ENCODE data around the gene HDGFL2. TPM values are rescaled to one million over a fixed set of nuclear protein-coding genes. Genes with fewer than 3 reads are reported as not detected.
A peak's percentile ranks its signal among the peaks of the same experiment; 100 is the strongest.
"Not testable (repeated sequence)": the region's sequence is repeated elsewhere in the genome, so short reads cannot be mapped to it uniquely, and the experiment has no call there.

Gene HDGFL2
- total RNA-seq, 1 donor from 2014 or later: 75.6 TPM

GRCh38 chr19:4521170-4521887 is 49.2 kb downstream of the HDGFL2 start:
- no peak for DNase-seq (ENCODE audit: low spot score)
- Mint-ChIP-seq H3K9me3 (no peaks in the 10 kb centered on the region), H3K4me3 (ENCODE audit: low read depth) (no peak overlapping the region), H3K27me3 (ENCODE audit: low read depth) (no peaks in the 10 kb centered on the region), H3K36me3 (ENCODE audit: low read depth) (no peaks in the 10 kb centered on the region), H3K27ac (no peak overlapping the region), H3K4me1 (ENCODE audit: low read depth) (no peaks in the 10 kb centered on the region)
- intact Hi-C loops (cut with micrococcal nuclease): no loop called here

GRCh38 chr19:4521888-4522242 is 49.8 kb downstream of the HDGFL2 start:
- Mint-ChIP-seq H3K27me3 (ENCODE audit: low read depth) (no peaks in the 10 kb centered on the region), H3K4me1 (ENCODE audit: low read depth) (no peaks in the 10 kb centered on the region), H3K4me3 (ENCODE audit: low read depth) (no peak overlapping the region), H3K27ac (no peak overlapping the region), H3K36me3 (ENCODE audit: low read depth) (no peaks in the 10 kb centered on the region), H3K9me3 (no peaks in the 10 kb centered on the region)
- no peak for DNase-seq (ENCODE audit: low spot score)
- intact Hi-C loops (cut with micrococcal nuclease): no loop called here

- Mint-ChIP-seq H3K4me1 (ENCODE audit: low read depth) (no peaks in the 10 kb centered on the region), H3K36me3 (ENCODE audit: low read depth) (no peaks in the 10 kb centered on the region), H3K4me3 (ENCODE audit: low read depth) (no peak overlapping the region), H3K27me3 (ENCODE audit: low read depth) (no peaks in the 10 kb centered on the region), H3K27ac (no peak overlapping the region), H3K9me3 (no peaks in the 10 kb centered on the region)
- intact Hi-C loops (cut with micrococcal nuclease): no loop called here
- no peak for DNase-seq (ENCODE audit: low spot score)
Measured at GRCh38 chr19:4522291-4523002, 50.4 kb downstream of the HDGFL2 start.

- no peak overlapping the region for H3K4me3 Mint-ChIP-seq (ENCODE audit: low read depth)
- no peak overlapping the region for H3K27ac Mint-ChIP-seq
- intact Hi-C loops (cut with micrococcal nuclease): no loop called here
- DNase-seq (ENCODE audit: low spot score): no peak
- no peaks in the 10 kb centered on the region for H3K4me1 Mint-ChIP-seq (ENCODE audit: low read depth)
- H3K9me3 Mint-ChIP-seq: no peaks in the 10 kb centered on the region
- no peaks in the 10 kb centered on the region for H3K36me3 Mint-ChIP-seq (ENCODE audit: low read depth)
- no peaks in the 10 kb centered on the region for H3K27me3 Mint-ChIP-seq (ENCODE audit: low read depth)
Measured at GRCh38 chr19:4523306-4524110, 51.4 kb downstream of the HDGFL2 start.

- intact Hi-C loops (cut with micrococcal nuclease): no loop called here
- no peak overlapping the region for H3K27ac Mint-ChIP-seq
- no peaks in the 10 kb centered on the region for H3K36me3 Mint-ChIP-seq (ENCODE audit: low read depth)
- H3K4me1 Mint-ChIP-seq (ENCODE audit: low read depth): no peaks in the 10 kb centered on the region
- H3K9me3 Mint-ChIP-seq: no peaks in the 10 kb centered on the region
- H3K4me3 Mint-ChIP-seq (ENCODE audit: low read depth): no peak overlapping the region
- H3K27me3 Mint-ChIP-seq (ENCODE audit: low read depth): no peaks in the 10 kb centered on the region
- peak; percentile 48 for DNase-seq (ENCODE audit: low spot score)
Measured at GRCh38 chr19:4524808-4525562, 52.9 kb downstream of the HDGFL2 start.

- Mint-ChIP-seq H3K4me3 (ENCODE audit: low read depth) (no peak overlapping the region), H3K27ac (no peak overlapping the region), H3K4me1 (ENCODE audit: low read depth) (no peaks in the 10 kb centered on the region), H3K36me3 (ENCODE audit: low read depth) (no peaks in the 10 kb centered on the region), H3K9me3 (no peaks in the 10 kb centered on the region), H3K27me3 (ENCODE audit: low read depth) (peaks cover 1% of the 10 kb centered on the region)
- DNase-seq (ENCODE audit: low spot score): no peak
- intact Hi-C loops (cut with micrococcal nuclease): no loop called here
Measured at GRCh38 chr19:4525563-4526002, 53.5 kb downstream of the HDGFL2 start.

- H3K36me3 Mint-ChIP-seq (ENCODE audit: low read depth); H3K27ac Mint-ChIP-seq; H3K27me3 Mint-ChIP-seq (ENCODE audit: low read depth); H3K9me3 Mint-ChIP-seq; DNase-seq (ENCODE audit: low spot score); intact Hi-C loops (cut with micrococcal nuclease); H3K4me1 Mint-ChIP-seq (ENCODE audit: low read depth); H3K4me3 Mint-ChIP-seq (ENCODE audit: low read depth): not testable (repeated sequence)
Measured at GRCh38 chr19:4527377-4527776, 55.3 kb downstream of the HDGFL2 start.

- peaks cover 6% of the 10 kb centered on the region for H3K27me3 Mint-ChIP-seq (ENCODE audit: low read depth)
- intact Hi-C loops (cut with micrococcal nuclease): no loop called here
- DNase-seq (ENCODE audit: low spot score): no peak
Measured at GRCh38 chr19:4528843-4529242, 56.7 kb downstream of the HDGFL2 start.

GRCh38 chr19:4529924-4530522 is 57.9 kb downstream of the HDGFL2 start:
- Mint-ChIP-seq H3K27me3 (ENCODE audit: low read depth) (peaks cover 8% of the 10 kb centered on the region), H3K27ac (no peak overlapping the region), H3K4me3 (ENCODE audit: low read depth) (no peak overlapping the region), H3K9me3 (no peaks in the 10 kb centered on the region), H3K36me3 (ENCODE audit: low read depth) (no peaks in the 10 kb centered on the region), H3K4me1 (ENCODE audit: low read depth) (no peaks in the 10 kb centered on the region)
- intact Hi-C loops (cut with micrococcal nuclease): no loop called here
- DNase-seq (ENCODE audit: low spot score): no peak

More at GRCh38 chr19:4528843-4529242, 56.7 kb downstream of the HDGFL2 start:
- H3K27ac Mint-ChIP-seq: no peak overlapping the region
- no peak overlapping the region for H3K4me3 Mint-ChIP-seq (ENCODE audit: low read depth)
- H3K9me3 Mint-ChIP-seq: no peaks in the 10 kb centered on the region
- no peaks in the 10 kb centered on the region for H3K4me1 Mint-ChIP-seq (ENCODE audit: low read depth)
- no peaks in the 10 kb centered on the region for H3K36me3 Mint-ChIP-seq (ENCODE audit: low read depth)

- no peak for DNase-seq (ENCODE audit: low spot score)
- H3K4me1 Mint-ChIP-seq (ENCODE audit: low read depth): peaks cover 2% of the 10 kb centered on the region
- no peaks in the 10 kb centered on the region for H3K9me3 Mint-ChIP-seq
- no peaks in the 10 kb centered on the region for H3K36me3 Mint-ChIP-seq (ENCODE audit: low read depth)
- no peak overlapping the region for H3K27ac Mint-ChIP-seq
- no peak overlapping the region for H3K4me3 Mint-ChIP-seq (ENCODE audit: low read depth)
- intact Hi-C loops (cut with micrococcal nuclease): no loop called here
- peaks cover 11% of the 10 kb centered on the region for H3K27me3 Mint-ChIP-seq (ENCODE audit: low read depth)
Measured at GRCh38 chr19:4531562-4532165, 59.6 kb downstream of the HDGFL2 start.

GRCh38 chr19:4533334-4533733 is 61.2 kb downstream of the HDGFL2 start:
- Mint-ChIP-seq H3K27ac (no peak overlapping the region), H3K27me3 (ENCODE audit: low read depth) (peaks cover 11% of the 10 kb centered on the region), H3K4me3 (ENCODE audit: low read depth) (no peak overlapping the region), H3K36me3 (ENCODE audit: low read depth) (no peaks in the 10 kb centered on the region), H3K4me1 (ENCODE audit: low read depth) (peaks cover 2% of the 10 kb centered on the region), H3K9me3 (no peaks in the 10 kb centered on the region)
- intact Hi-C loops (cut with micrococcal nuclease): no loop called here
- DNase-seq (ENCODE audit: low spot score): no peak
